IMR-90 (cell line): ENCODE measurements around the gene B3GALT6. TPM values are rescaled to one million over a fixed set of nuclear protein-coding genes. Genes with fewer than 3 reads are reported as not detected.
A peak's percentile ranks its signal among the peaks of the same experiment; 100 is the strongest.

ENCODE experiments used
- ATAC-seq: fragments of 200-7000 bp; cut with Tn5 transposase; 2 replicates; pipeline ENCODE4 v1.9.1; 2020; ENCODE audit warnings: low read depth, mild to moderate bottlenecking, moderate library complexity
- BruUV-seq: library from RNA; stranded (reverse); fragments of 400-500 nt; replicated peaks from 2 replicates; lab custom pipeline; 2021; lab: Mats Ljungman, UMichigan
- CTCF ChIA-PET: fragments of 300-600 bp; formaldehyde crosslinking; extraction: SDS; loops from one replicate; lab custom pipeline; 2021; ENCODE audit warnings: antibody characterized with exemption; lab: Yijun Ruan, JAX
- POLR2A ChIA-PET: fragments of 300-600 bp; sonication (Branson Sonifier 250); formaldehyde crosslinking; loops from one replicate; lab custom pipeline; 2022; ENCODE audit warnings: antibody characterized with exemption; ENCODE audit not compliant: unreplicated experiment; lab: Charles Lee
- DNase-seq: peaks from one replicate; pipeline ENCODE4 v3.0.0; 2013
- H2AFZ ChIP-seq: replicated peaks from 2 replicates; pipeline ENCODE3; 2013; ENCODE audit warnings: low read length, mild to moderate bottlenecking; ENCODE audit not compliant: poor library complexity
- H2AK5ac ChIP-seq: 2 replicates; pipeline ENCODE4 v1.6.1; 2013; ENCODE audit warnings: low read depth, low read length, inconsistent platforms
- H2AK9ac ChIP-seq: replicated peaks from 2 replicates; pipeline ENCODE3; 2013; ENCODE audit warnings: mild to moderate bottlenecking, low read depth, low read length, moderate library complexity; ENCODE audit not compliant: poor library complexity
- H2BK120ac ChIP-seq: 2 replicates; pipeline ENCODE4 v1.6.1; 2013; ENCODE audit warnings: low read depth, low read length, inconsistent platforms
- H2BK15ac ChIP-seq: 3 replicates; pipeline ENCODE4 v1.6.1; 2013; ENCODE audit warnings: low read depth, low read length, inconsistent platforms
- H2BK20ac ChIP-seq: 2 replicates; pipeline ENCODE4 v1.6.1; 2013; ENCODE audit warnings: low read depth, mild to moderate bottlenecking, inconsistent platforms, low read length, moderate library complexity
- H2BK5ac ChIP-seq: 2 replicates; pipeline ENCODE4 v1.6.1; 2013; ENCODE audit warnings: mild to moderate bottlenecking, low read depth, low read length, inconsistent platforms; ENCODE audit not compliant: poor library complexity, severe bottlenecking
- H3K14ac ChIP-seq: replicated peaks from 2 replicates; pipeline ENCODE4 v1.6.1; 2013; ENCODE audit warnings: low read depth, low read length, inconsistent platforms
- H3K18ac ChIP-seq: 2 replicates; pipeline ENCODE4 v1.6.1; 2013; ENCODE audit warnings: low read depth, low read length, control low read depth
- H3K23ac ChIP-seq: 2 replicates; pipeline ENCODE4 v1.6.1; 2013; ENCODE audit warnings: low read depth, low read length, inconsistent platforms
- H3K27ac ChIP-seq: 2 replicates; pipeline ENCODE4 v1.5.1; 2013; ENCODE audit warnings: mild to moderate bottlenecking, control low read depth, low read length; ENCODE audit not compliant: insufficient read depth
- H3K27me3 ChIP-seq: 2 replicates; pipeline ENCODE4 v1.6.1; 2013; ENCODE audit warnings: low read length; ENCODE audit not compliant: control insufficient read depth, insufficient read depth
- H3K36me3 ChIP-seq: 2 replicates; pipeline ENCODE4 v1.6.1; 2013; ENCODE audit warnings: low read length, mixed read lengths; ENCODE audit not compliant: control insufficient read depth, insufficient read depth
- H3K4ac ChIP-seq: 2 replicates; pipeline ENCODE4 v1.6.1; 2013; ENCODE audit warnings: low read depth, low read length, inconsistent platforms
- H3K4me1 ChIP-seq: 2 replicates; pipeline ENCODE4 v1.6.1; 2013; ENCODE audit warnings: low read length, mixed read lengths; ENCODE audit not compliant: control insufficient read depth, insufficient read depth
- H3K4me2 ChIP-seq: 2 replicates; pipeline ENCODE4 v1.6.1; 2013; ENCODE audit warnings: low read depth, mild to moderate bottlenecking, control low read depth, low read length, moderate library complexity
- H3K4me3 ChIP-seq: 2 replicates; pipeline ENCODE4 v1.5.1; 2013; ENCODE audit warnings: low read depth, mild to moderate bottlenecking, control low read depth, low read length, moderate library complexity; ENCODE audit not compliant: insufficient read depth
- H3K56ac ChIP-seq: 2 replicates; pipeline ENCODE4 v1.6.1; 2013; ENCODE audit warnings: low read length, inconsistent platforms; ENCODE audit not compliant: insufficient read depth; ENCODE audit errors: extremely low read depth
- H3K79me1 ChIP-seq, 2 experiments: 2 replicates each; pipeline ENCODE4 v1.6.1; 2013; ENCODE audit warnings: low read length in 2 of 2, inconsistent platforms in 1 of 2, low read depth in 1 of 2
- H3K9ac ChIP-seq: 2 replicates; pipeline ENCODE4 v1.6.1; 2013; ENCODE audit warnings: low read depth, low read length, control low read depth
- H3K9me1 ChIP-seq: 2 replicates; pipeline ENCODE4 v1.6.1; 2013; ENCODE audit warnings: low read length, inconsistent platforms; ENCODE audit not compliant: insufficient read depth
- H3K9me3 ChIP-seq: 2 replicates; pipeline ENCODE4 v1.6.1; 2013; ENCODE audit warnings: low read length; ENCODE audit not compliant: control insufficient read depth, insufficient read depth
- H4K20me1 ChIP-seq: 2 replicates; pipeline ENCODE4 v1.6.1; 2013; ENCODE audit warnings: low read length, inconsistent platforms; ENCODE audit not compliant: insufficient read depth
- H4K5ac ChIP-seq: 2 replicates; pipeline ENCODE4 v1.6.1; 2013; ENCODE audit warnings: mild to moderate bottlenecking, low read depth, low read length, control low read depth
- H4K8ac ChIP-seq, 2 experiments: 2 replicates each; pipeline ENCODE4 v1.6.1; 2013; ENCODE audit warnings: low read depth in 2 of 2, low read length in 2 of 2, control low read depth in 1 of 2, inconsistent platforms in 1 of 2
- H4K91ac ChIP-seq: 2 replicates; pipeline ENCODE4 v1.6.1; 2013; ENCODE audit warnings: low read depth, low read length, inconsistent platforms; ENCODE audit not compliant: insufficient read depth
- BHLHE40 ChIP-seq: fragments of 150-350 bp; IDR thresholded peaks from 2 replicates; pipeline ENCODE4 v1.6.1; 2016; ENCODE audit warnings: mild to moderate bottlenecking, low read depth, low read length
- CEBPB ChIP-seq: IDR thresholded peaks from 2 replicates; pipeline ENCODE4 v1.6.1; 2012; ENCODE audit warnings: low read depth, low read length, improper control_type of control experiment
- CHD1 ChIP-seq: IDR thresholded peaks from 2 replicates; pipeline ENCODE4 v1.6.1; 2012; ENCODE audit warnings: low read depth, low read length, improper control_type of control experiment
- CTCF ChIP-seq: conservative IDR thresholded peaks from 2 replicates; pipeline ENCODE4 v1.5.1; 2012; ENCODE audit warnings: mild to moderate bottlenecking, low read depth, low read length, improper control_type of control experiment
- ELK1 ChIP-seq: fragments of 150-350 bp; IDR thresholded peaks from 2 replicates; pipeline ENCODE4 v1.6.1; 2016; ENCODE audit warnings: low read depth, mild to moderate bottlenecking, low read length, moderate library complexity, borderline replicate concordance
- FOS ChIP-seq: fragments of 150-350 bp; IDR thresholded peaks from 2 replicates; pipeline ENCODE4 v1.6.1; 2016; ENCODE audit warnings: low read depth, low read length
- MAFK ChIP-seq: IDR thresholded peaks from 2 replicates; pipeline ENCODE4 v1.6.1; 2012; ENCODE audit warnings: low read depth, low read length, improper control_type of control experiment
- MAZ ChIP-seq: IDR thresholded peaks from 2 replicates; pipeline ENCODE4 v1.6.1; 2012; ENCODE audit warnings: low read depth, mild to moderate bottlenecking, low read length, improper control_type of control experiment, moderate library complexity, borderline replicate concordance
- MXI1 ChIP-seq: IDR thresholded peaks from 2 replicates; pipeline ENCODE4 v1.6.1; 2012; ENCODE audit warnings: low read depth, mild to moderate bottlenecking, low read length, moderate library complexity, borderline replicate concordance
- NFE2L2 ChIP-seq: fragments of 150-350 bp; IDR thresholded peaks from 2 replicates; pipeline ENCODE4 v1.6.1; 2016; ENCODE audit warnings: low read depth, mild to moderate bottlenecking, low read length
- POLR2A ChIP-seq: IDR thresholded peaks from 2 replicates; pipeline ENCODE4 v1.6.1; 2012; ENCODE audit warnings: mild to moderate bottlenecking, low read depth, low read length
- RAD21 ChIP-seq: IDR thresholded peaks from 2 replicates; pipeline ENCODE4 v1.6.1; 2012; ENCODE audit warnings: low read length, improper control_type of control experiment
- RCOR1 ChIP-seq: IDR thresholded peaks from 2 replicates; pipeline ENCODE4 v1.6.1; 2012; ENCODE audit warnings: mild to moderate bottlenecking, low read length, improper control_type of control experiment; ENCODE audit not compliant: insufficient replicate concordance
- RFX5 ChIP-seq: IDR thresholded peaks from 2 replicates; pipeline ENCODE4 v1.8.0; 2012; ENCODE audit warnings: low read depth, mild to moderate bottlenecking, low read length, moderate library complexity
- SMC3 ChIP-seq: fragments of 150-350 bp; IDR thresholded peaks from 2 replicates; pipeline ENCODE4 v1.6.1; 2016; ENCODE audit warnings: low read depth, mild to moderate bottlenecking, antibody characterized with exemption, low read length, moderate library complexity
- USF2 ChIP-seq: fragments of 150-350 bp; IDR thresholded peaks from 2 replicates; pipeline ENCODE4 v1.6.1; 2017; ENCODE audit warnings: mild to moderate bottlenecking, antibody characterized with exemption, low read length, low read depth
- WGBS, 2 experiments: methylation state at CpG; one replicate each; pipeline versions ENCODE4 v1.1.5 to v1.1.7; 2013; ENCODE audit warnings: missing lambda C conversion rate in 2 of 2; ENCODE audit not compliant: insufficient read length in 1 of 2; ENCODE audit errors: extremely low coverage in 2 of 2; 5-methylcytosine and 5-hydroxymethylcytosine counted together
- dilution Hi-C: fragments of 300-500 bp; cut with HindIII; formaldehyde crosslinking; loops from one replicate; pipeline ENCODE4 v1.14.3; 2018; ENCODE audit warnings: low sequenced_read_pairs; ENCODE audit not compliant: unreplicated experiment
- in situ Hi-C: fragments of 300-500 bp; cut with MboI; formaldehyde crosslinking; loops from 3 replicates; pipeline ENCODE4 v1.14.3; 2019; ENCODE audit warnings: low sequenced_read_pairs, inconsistent platforms, mixed read lengths
- intact Hi-C: fragments of 100-400 bp; cut with micrococcal nuclease; formaldehyde crosslinking; loops from 2 replicates; pipeline ENCODE4 v1.10.0; 2022
- polyA plus RNA-seq, 3 experiments: library from polyadenylated mRNA; depleted of rRNA; stranded (reverse); fragments of >200 nt; gene quantifications; 2 replicates each; pipeline ENCODE4 v1.2.3, GENCODE V29; 2012; ENCODE audit warnings: low replicate concordance in 1 of 3
- total RNA-seq: library from RNA; depleted of rRNA; stranded (reverse); fragments of >200 nt; gene quantifications from 2 replicates; pipeline ENCODE4 v1.2.3, GENCODE V29; 2012

Gene B3GALT6
- total and polyA plus RNA-seq, 2 of the 4 experiments (the other 2 are of a cell fraction), result 12.2 to 23.0 TPM

- Histone ChIP-seq H3K9ac (no peak overlapping the region), H2AK9ac (peak overlapping the region; percentile 72), H3K9me1 (peaks cover 9% of the 10 kb centered on the region), H3K23ac (no peak overlapping the region), H3K27me3 (no peaks in the 10 kb centered on the region), H3K4ac (no peak overlapping the region), H3K14ac (no peak overlapping the region), H2AK5ac (no peak overlapping the region), H2BK5ac (no peak overlapping the region), H2BK15ac (no peak overlapping the region), H4K91ac (no peak overlapping the region), H3K4me3 (no peak overlapping the region), H3K4me1 (no peaks in the 10 kb centered on the region), H4K8ac (no peak overlapping the region), H3K79me1 (peaks cover 11 to 51% of the 10 kb centered on the region in 2 experiments; a peak in 3 of 4 replicates), H3K9me3 (no peaks in the 10 kb centered on the region), H3K4me2 (no peak overlapping the region), H2AFZ (no peak overlapping the region), H3K18ac (no peak overlapping the region), H2BK120ac (no peak overlapping the region), H4K20me1 (peaks cover 52% of the 10 kb centered on the region), H3K56ac (no peak overlapping the region), H3K36me3 (peaks cover 80% of the 10 kb centered on the region), H4K5ac (no peak overlapping the region), H2BK20ac (no peak overlapping the region), H3K27ac (no peak overlapping the region)
- no TSS peak for BruUV-seq
- dilution Hi-C loops, result no loop called here
- TF ChIP-seq SMC3 (no peak), RCOR1 (no peak), NFE2L2 (no peak), MAFK (no peak), CEBPB (no peak), USF2 (no peak), CHD1 (no peak), RAD21 (no peak), ELK1 (no peak), MAZ (no peak), MXI1 (no peak), RFX5 (no peak), FOS (no peak), POLR2A (no peak), CTCF (no peak), BHLHE40 (no peak)
- in situ Hi-C loops, result no loop called here
- intact Hi-C loops, result no loop called here
- 88% methylated on average over 5 of the region's 21 CpGs; no CpG with 5 or more reads in 1 of the 2 experiments for WGBS, 2 experiments
- no peak for ATAC-seq
- POLR2A ChIA-PET, result no interaction called here
- CTCF ChIA-PET, result no interaction called here
- DNase-seq, result no peak
Observed at GRCh38 chr1:1223891-1224290, 8.1 kb upstream of the B3GALT6 start.
